ENCODE measurements around the gene SMARCA1.

SMARCA1 gene

DNA sequence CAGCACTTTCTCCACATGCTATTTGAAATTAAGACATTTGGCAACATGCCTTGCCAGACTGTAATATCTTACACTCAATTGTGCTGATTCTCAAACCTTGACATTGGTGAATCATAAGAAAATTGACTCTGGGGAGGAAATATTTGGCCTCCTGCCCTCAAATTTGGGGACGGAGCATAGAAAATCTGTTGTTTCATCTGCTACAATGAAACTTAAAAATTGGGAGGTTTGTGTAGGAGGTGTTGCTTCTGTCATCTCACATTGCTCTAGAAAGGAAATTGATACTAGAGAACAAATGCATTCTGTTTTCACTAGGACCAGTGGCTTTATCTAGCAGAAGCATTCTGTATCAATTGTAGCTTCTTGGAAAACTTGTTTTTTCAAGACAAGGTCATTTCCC, 22.1 kb upstream of the SMARCA1 start:
- FAIRE-seq (no peak), DNase-seq (ENCODE audit: insufficient read length, low spot score) (no peak)
- TF ChIP-seq, protein P1, sequence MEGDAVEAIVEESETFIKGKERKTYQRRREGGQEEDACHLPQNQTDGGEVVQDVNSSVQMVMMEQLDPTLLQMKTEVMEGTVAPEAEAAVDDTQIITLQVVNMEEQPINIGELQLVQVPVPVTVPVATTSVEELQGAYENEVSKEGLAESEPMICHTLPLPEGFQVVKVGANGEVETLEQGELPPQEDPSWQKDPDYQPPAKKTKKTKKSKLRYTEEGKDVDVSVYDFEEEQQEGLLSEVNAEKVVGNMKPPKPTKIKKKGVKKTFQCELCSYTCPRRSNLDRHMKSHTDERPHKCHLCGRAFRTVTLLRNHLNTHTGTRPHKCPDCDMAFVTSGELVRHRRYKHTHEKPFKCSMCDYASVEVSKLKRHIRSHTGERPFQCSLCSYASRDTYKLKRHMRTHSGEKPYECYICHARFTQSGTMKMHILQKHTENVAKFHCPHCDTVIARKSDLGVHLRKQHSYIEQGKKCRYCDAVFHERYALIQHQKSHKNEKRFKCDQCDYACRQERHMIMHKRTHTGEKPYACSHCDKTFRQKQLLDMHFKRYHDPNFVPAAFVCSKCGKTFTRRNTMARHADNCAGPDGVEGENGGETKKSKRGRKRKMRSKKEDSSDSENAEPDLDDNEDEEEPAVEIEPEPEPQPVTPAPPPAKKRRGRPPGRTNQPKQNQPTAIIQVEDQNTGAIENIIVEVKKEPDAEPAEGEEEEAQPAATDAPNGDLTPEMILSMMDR (IDR thresholded peaks at IDR 0.05; ENCODE audit: insufficient read depth, missing control alignments) = no peak

DNA sequence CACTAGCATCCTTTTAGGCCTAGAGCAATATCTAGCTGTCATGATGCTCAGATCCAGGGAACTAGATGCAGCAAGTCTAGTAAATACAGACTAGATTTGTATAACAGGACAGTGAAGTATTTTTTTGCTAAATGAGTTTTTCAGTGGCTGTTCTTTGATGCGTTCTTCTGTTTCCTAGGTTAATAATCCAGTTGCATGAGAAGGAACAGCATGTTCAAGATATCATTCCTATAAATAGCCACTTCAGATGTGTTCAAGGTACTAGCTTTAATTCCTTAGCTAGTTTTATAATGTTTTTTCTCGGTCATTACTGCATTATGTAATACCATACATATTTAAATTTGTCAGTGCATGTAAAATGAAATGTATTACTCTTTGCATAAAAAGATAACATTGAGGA, 21.5 kb upstream of the SMARCA1 start:
- TF ChIP-seq, protein P1 (IDR thresholded peaks at IDR 0.05; ENCODE audit: insufficient read depth, missing control alignments) = no peak
- DNase-seq (ENCODE audit: insufficient read length, low spot score) (no peak), FAIRE-seq (peak; percentile 38)

DNA sequence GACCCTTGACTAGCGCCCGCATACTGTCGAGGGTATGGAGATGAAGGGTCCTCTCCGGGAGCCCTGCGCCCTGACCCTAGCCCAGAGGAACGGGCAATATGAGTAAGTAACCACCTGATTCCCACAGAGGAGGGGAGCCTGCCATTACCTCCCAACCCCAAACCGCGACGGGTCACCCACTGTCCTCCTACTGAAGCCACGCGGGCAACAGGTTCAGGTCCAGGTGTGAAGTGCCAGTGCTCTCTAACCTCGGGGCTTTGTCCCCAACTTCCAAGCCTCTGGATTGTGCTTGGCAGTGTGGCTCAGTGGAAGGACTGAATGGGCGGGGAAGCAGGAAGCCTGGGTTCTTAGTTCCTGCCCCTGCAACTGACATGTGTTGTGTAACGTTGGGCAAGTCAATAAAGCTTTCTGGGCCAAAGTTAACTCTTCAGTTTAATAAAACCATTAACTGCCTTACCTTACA, 17.5 kb upstream of the SMARCA1 start:
- DNase-seq (ENCODE audit: insufficient read length, low spot score) (no peak), FAIRE-seq (no peak)
- TF ChIP-seq, protein P1 (IDR thresholded peaks at IDR 0.05; ENCODE audit: insufficient read depth, missing control alignments) = no peak

DNA sequence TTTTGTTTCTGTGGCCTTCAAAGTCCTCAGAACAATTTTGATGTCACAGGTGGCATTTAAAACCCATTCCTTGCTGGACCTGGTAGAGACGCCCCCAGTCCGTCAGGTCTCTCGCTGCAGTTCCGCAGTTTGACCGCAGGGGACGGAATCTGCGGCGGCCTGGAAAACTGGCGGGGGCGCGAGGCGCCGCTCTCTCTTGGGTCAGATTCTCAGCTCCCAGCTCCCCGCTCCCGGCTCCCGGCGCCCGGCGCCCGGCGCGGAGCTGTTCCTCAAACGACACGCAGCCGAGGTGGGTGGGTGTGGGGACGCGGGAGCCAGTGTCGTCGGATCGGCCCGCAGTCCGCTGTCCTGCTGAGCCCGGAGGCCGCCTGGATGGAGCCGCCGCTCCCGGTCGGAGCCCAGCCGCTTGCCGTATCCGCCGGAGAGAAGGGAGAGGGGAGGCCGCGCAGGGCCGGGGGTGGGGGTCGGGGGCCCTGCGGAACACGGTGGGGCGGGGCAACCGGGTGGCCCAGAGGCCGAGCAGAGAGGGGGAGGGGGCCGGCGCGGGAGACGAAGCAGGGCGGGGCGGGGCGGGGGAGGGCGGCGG, 16.9 kb upstream of the SMARCA1 start, which contains the start of gene OCRL:
Gene OCRL, plus strand, starts transcription at position 192 of the 586 bp plus-strand sequence. Its CDS starts 181 bp downstream, at position 373.
- peak; percentile 26 for DNase-seq (ENCODE audit: insufficient read length, low spot score)
- FAIRE-seq = no peak
- TF ChIP-seq, protein P1 (IDR thresholded peaks at IDR 0.05; ENCODE audit: insufficient read depth, missing control alignments) = peak; percentile 47

DNA sequence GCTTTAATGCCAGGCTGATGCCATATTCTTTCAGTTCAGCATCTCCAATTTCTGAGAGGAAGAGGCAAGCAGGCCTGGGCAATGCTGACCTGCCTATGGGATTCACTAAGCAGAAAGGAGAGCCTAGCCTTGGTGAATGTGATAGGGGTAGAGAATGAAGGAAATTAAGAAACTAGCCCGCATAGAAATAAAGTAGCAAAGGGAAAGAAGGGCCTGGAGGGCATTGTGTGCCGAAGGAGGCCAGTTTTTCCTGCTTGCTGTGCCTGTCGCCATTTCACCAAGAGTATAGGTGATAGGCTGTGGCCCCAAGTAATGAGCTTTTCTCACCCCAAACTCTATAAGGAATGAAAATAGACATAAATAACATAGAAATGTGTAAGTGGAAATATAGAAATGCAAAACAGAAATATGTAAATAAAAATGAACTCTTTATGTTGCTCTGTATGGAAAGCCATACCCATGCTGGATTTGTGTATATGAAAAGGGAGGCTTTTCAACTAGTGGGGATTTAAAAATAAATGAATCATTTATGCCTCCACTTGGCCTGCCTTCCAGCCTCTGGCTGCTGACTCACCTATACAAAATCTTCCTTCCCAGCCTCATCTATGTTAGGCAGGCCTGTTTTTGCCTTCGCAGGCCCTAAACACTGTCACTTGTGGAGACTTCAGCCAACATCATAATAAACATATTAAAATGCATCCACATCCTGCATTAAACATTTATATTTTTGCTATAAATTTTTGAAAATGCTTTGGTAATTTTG, 11.7 kb upstream of the SMARCA1 start:
- FAIRE-seq = no peak
- TF ChIP-seq, protein P1 (IDR thresholded peaks at IDR 0.05; ENCODE audit: insufficient read depth, missing control alignments) = no peak
- no peak for DNase-seq (ENCODE audit: insufficient read length, low spot score)

DNA sequence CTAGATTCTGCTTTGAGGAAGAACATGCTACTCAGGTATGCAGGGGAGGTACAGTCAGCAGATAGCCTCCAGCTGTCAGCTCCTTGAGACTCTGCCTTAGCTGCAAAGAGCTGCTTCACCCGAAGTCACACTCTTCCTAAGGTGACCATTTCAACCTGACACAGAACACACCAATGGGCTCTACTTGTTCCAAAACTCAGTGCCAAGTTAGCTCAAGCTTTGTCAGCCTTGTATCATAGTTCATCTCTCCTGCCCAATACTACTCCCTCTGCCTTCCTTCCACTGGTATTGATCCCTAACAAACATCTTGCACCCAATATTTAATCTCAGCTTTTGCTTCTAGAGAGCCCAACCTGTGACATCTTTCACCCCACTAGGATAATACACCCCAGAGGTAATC, 7.8 kb upstream of the SMARCA1 start:
- DNase-seq (ENCODE audit: insufficient read length, low spot score) (no peak), FAIRE-seq (no peak)

More for the DNA sequence above, 7.8 kb upstream of the SMARCA1 start:
- TF ChIP-seq, protein P1 (IDR thresholded peaks at IDR 0.05; ENCODE audit: insufficient read depth, missing control alignments) = no peak

Measured in D721Med (cell line).